Mucosa of descending colon (tissue), 3 donors: ENCODE data around the gene MATN1. TPM values are rescaled to one million over a fixed set of nuclear protein-coding genes. Genes with fewer than 3 reads are reported as not detected.

Experiments
- ATAC-seq: fragments of 200-7000 bp; cut with Tn5 transposase; one replicate; pipeline ENCODE4 v1.9.1; 2020; ENCODE audit warnings: mild to moderate bottlenecking, moderate library complexity
- DNase-seq, 3 donors: peaks; one replicate each; pipeline ENCODE4 v3.0.0-alpha.2; 2020
- H3K36me3 ChIP-seq: fragments of 200-600 bp; one replicate; pipeline ENCODE4 v1.8.0; 2021; ENCODE audit warnings: low read depth, mild to moderate bottlenecking
- H3K4me1 ChIP-seq: fragments of 200-600 bp; one replicate; pipeline ENCODE4 v1.8.0; 2021; ENCODE audit warnings: low read depth, mild to moderate bottlenecking
- H3K4me3 ChIP-seq: fragments of 200-600 bp; one replicate; pipeline ENCODE4 v1.8.0; 2021; ENCODE audit warnings: mild to moderate bottlenecking
- H3K9me3 ChIP-seq: fragments of 200-600 bp; one replicate; pipeline ENCODE4 v1.8.0; 2021; ENCODE audit warnings: mild to moderate bottlenecking
- CTCF ChIP-seq: fragments of 200-600 bp; IDR thresholded peaks from one replicate; pipeline ENCODE4 v1.8.0; 2022; ENCODE audit warnings: antibody characterized with exemption, mild to moderate bottlenecking
- intact Hi-C, 2 donors: fragments of 100-400 bp; cut with DNase I in 1 of 2; cut with micrococcal nuclease in 1 of 2; formaldehyde crosslinking; loops; one replicate each; pipeline versions ENCODE4 v1.11.0 to v1.11.1; 2022; cut with DNase I, micrococcal nuclease
- total RNA-seq, 3 donors: library from RNA; stranded (reverse); fragmentation: NEBNext Ultra II Directional in 2 of 3; extraction: Animal tissue kit (Norgen Biotek cat#: 25700) in 2 of 3; gene quantifications; one replicate each; pipeline versions ENCODE4 v1.2.1 to v1.2.4, GENCODE V29; 2021 to 2023
- donor health status: DM: no; HTN: no; CAD: no; lungs with moderate emphysema.
- donor health status: DM: no; HTN: no; CAD: no.
- donor health status: DM: no; HTN: yes; CAD: no.

The MATN1 gene
- total RNA-seq, 3 donors from 2014 or later: 0.22 TPM; not detected in 2

- Histone ChIP-seq H3K4me3 (no peak overlapping the region), H3K4me1 (no peaks in the 10 kb centered on the region), H3K36me3 (no peaks in the 10 kb centered on the region), H3K9me3 (no peaks in the 10 kb centered on the region)
- intact Hi-C loops: no loop called here
- no peak for TF ChIP-seq CTCF
- ATAC-seq: no peak
- DNase-seq: peak in 1 of 3 donors; percentile 24
These were observed 14.8 kb upstream of the MATN1 start for GRCh38 chr1:30738040-30738714.

GRCh38 chr1:30737357-30738039 lies 14.1 kb upstream of the MATN1 start:
- Histone ChIP-seq H3K36me3 (no peaks in the 10 kb centered on the region), H3K4me1 (no peaks in the 10 kb centered on the region), H3K4me3 (no peak overlapping the region), H3K9me3 (no peaks in the 10 kb centered on the region)
- ATAC-seq: no peak
- peak in 1 of 3 donors; percentile 29 for DNase-seq
- TF ChIP-seq CTCF: no peak
- intact Hi-C loops: no loop called here

- H3K4me3 ChIP-seq: no peak overlapping the region
- DNase-seq (no peak), ATAC-seq (no peak)
- no peaks in the 10 kb centered on the region for H3K36me3 ChIP-seq
- intact Hi-C loops: no loop called here
- H3K9me3 ChIP-seq: no peaks in the 10 kb centered on the region
- no peaks in the 10 kb centered on the region for H3K4me1 ChIP-seq
- TF ChIP-seq CTCF: no peak
These were observed 12.5 kb upstream of the MATN1 start for GRCh38 chr1:30735668-30736498.

- DNase-seq (peak in 1 of 3 donors; percentile 36), ATAC-seq (no peak)
- Histone ChIP-seq H3K36me3 (no peaks in the 10 kb centered on the region), H3K4me1 (no peaks in the 10 kb centered on the region), H3K9me3 (no peaks in the 10 kb centered on the region), H3K4me3 (no peak overlapping the region)
- no peak for TF ChIP-seq CTCF
- intact Hi-C loops: no loop called here
These were observed 11.7 kb upstream of the MATN1 start for GRCh38 chr1:30735124-30735523.

- Histone ChIP-seq H3K4me1 (no peaks in the 10 kb centered on the region), H3K36me3 (no peaks in the 10 kb centered on the region), H3K9me3 (no peaks in the 10 kb centered on the region), H3K4me3 (no peak overlapping the region)
- DNase-seq (no peak), ATAC-seq (no peak)
- TF ChIP-seq CTCF: no peak
- intact Hi-C loops: no loop called here
These were observed 11.2 kb upstream of the MATN1 start for GRCh38 chr1:30734580-30734979.
